Stimulated activated CD8-positive, alpha-beta memory T cell treated with anti-CD3 and anti-CD28 coated beads, Interleukin-4, amount 100 ng/mL, for 48 hours (primary cell): ENCODE measurements around the gene CFAP157.

Experiments used
- DNase-seq: peaks from one replicate; pipeline ENCODE4 v3.0.0-alpha.2; 2020

The CFAP157 gene

DNA sequence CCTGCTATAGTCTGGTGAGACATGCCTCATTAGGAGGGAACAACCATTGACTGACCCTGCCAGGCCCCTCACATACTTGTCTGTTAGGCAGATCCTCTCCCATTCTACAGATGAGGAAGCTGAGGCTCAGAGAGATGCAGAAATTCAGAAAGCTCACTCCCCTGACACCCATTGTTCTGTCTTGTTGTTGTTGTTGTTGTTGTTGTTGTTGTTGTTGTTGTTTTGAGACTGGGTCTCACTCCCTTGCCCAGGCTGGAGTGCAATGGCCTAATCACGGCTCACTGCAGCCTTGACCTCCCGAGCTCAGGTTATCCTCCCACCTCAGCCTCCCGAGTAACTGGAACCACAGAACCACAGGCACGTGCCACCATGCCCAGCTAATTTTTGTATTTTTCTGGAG, 13.1 kb upstream of the CFAP157 start:
- DNase-seq: no peak

DNA sequence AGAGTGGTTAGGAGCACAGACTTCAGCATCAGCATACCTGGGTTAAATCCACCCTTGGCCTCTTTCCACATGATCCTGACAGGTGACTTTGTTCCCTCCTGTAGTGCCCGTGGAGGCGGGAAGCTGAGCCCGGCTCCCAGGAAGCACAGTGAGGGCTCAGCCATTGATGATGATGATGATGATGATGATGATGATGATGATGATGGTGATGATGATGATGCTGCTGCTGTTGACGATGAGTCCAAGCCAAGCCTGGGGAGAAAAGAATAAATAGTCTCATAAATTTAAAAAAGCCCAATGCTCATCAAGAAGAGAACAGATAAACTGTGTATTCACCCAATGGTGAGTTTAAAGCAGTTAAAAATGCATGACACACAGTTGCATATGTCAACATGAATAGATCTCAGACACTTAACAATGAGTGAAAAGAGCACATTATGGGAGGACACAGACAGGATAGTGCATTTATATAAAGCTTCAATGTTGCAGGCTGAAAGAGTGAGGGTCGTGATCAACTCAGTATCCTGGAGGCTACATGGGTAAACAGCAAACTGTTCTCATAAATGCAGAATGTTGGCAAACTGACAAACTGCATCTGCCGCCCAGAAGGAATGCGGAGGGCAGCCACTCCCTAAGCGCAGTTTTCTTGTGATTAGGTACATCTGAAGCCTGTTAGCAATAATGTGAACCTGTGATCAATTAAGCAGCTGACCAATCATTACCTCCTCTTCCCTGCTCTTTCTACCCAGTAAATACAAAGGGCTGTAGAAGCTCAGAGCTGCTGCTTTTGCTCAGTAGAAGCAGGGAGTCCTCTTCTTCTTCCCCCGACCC, 11.7 kb upstream of the CFAP157 start:
- DNase-seq: no peak

DNA sequence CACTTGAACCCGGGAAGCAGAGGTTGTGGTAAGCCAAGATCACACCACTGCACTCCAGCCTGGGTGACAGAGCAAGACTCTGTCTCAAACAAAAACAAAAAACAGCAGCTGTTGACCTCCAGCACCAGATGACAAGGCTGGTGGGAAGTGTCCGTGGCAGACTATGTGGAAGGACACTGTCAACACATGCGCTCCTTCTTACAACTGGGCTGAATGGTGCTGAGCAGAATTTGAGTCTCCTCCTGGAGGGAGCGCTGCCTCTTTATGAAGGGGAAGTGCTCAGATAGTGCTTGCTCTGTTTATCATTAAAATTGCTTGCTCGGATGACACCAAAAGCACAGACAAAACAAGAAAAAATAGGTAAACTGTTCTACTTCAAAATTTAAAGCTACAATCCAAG, 9.2 kb upstream of the CFAP157 start:
- DNase-seq: no peak

DNA sequence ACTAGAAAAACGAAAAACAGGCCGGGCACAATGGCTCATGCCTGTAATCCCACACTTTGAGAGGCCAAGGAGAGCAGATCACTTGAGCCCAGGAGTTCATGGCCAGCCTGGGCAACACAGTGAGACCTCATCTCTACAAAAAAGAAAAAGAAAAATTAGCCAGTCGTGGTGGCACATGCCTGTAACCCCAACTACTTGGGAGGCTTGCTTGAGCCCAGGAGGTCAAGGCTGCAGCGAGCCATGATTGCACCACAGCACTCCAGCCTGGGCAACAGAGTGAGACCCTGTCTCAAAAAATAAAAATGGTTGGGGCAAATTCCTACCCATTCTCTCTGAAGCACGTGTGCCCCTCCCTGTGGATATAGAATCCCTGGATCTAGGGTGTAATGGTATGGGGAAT, 8.4 kb upstream of the CFAP157 start:
- DNase-seq: no peak

DNA sequence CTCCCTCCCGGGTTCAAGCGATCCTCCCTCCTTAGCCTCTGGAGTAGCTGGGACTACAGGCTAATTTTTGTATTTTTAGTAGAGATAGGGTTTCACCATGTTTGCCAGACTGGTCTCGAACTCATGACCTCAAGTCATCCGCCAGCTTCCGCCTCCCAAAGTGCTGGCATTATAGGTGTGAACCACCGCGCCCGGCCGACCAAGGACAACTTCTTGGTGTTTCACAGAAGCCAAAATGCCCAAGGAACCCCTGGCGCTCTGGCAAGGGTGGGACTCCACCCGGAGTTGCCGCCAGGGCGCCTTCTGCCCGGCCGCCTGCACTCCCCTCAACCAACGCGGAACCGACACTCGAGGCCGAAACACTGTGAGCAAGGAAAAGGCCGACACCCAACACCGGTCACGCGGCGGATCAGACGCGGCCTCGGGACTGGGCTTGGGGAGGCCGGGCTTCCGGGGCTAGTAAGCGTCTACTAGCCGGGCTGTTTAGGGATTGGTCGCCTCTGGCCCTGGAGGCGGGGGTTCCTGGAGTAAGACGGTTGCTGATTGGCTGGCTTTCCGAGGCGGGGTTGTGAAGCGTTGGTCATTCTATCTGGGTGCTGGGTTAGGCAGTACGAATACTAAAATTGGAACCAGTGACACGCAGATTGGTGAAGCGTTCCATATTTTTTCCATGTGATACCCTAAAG, 7.7 kb upstream of the CFAP157 start:
- peak; percentile 91 for DNase-seq

DNA sequence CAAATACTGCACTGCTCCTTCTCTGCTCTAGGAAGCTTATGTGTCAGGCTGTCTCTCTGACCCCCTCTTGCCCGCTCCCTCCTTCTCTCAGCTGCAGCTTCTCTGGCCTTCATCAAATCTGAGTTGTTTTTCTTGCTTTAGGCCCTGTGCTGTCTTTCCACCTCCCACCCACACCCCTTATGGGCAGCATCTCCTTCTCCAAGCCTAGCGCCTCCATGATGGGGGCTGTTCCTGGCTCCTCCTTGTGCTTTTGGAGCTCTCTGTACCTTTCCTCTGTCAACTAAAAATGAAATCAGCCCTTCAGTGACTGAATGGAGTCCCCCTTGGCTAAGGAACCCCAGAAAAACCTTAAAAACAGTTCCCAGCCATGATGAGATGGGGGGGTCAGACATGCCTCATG, 6.6 kb upstream of the CFAP157 start:
- DNase-seq: no peak

DNA sequence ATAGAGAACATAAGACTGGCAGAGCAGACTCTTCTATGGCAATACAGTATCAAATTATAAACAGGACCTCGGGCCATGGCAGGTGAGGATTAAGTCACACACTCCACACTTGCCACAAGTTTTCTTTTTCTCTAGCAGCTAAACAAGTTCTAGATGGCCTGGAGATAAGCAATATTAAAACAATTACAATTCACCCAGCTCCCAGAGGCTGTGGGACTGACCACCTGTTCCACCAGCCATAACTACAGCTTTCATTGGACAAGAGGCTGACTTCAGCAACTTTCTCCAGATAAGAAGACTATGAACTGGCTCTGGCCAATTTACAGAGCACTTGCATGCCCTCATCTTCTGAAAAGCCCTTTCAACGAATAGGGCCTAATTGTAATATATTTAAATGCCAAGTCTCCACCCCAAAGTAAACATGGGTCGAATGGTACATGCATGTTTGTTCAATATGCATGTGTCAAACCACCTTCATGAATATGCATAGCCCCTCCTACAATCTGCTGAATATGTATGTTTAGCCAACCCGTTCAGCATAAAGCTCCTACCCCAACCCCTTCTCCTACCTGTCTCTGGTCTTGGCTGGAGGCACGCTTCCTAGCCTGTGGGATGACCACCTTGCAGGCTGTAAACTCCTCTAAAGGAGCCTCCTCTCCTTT, 6.1 kb upstream of the CFAP157 start:
- no peak for DNase-seq

DNA sequence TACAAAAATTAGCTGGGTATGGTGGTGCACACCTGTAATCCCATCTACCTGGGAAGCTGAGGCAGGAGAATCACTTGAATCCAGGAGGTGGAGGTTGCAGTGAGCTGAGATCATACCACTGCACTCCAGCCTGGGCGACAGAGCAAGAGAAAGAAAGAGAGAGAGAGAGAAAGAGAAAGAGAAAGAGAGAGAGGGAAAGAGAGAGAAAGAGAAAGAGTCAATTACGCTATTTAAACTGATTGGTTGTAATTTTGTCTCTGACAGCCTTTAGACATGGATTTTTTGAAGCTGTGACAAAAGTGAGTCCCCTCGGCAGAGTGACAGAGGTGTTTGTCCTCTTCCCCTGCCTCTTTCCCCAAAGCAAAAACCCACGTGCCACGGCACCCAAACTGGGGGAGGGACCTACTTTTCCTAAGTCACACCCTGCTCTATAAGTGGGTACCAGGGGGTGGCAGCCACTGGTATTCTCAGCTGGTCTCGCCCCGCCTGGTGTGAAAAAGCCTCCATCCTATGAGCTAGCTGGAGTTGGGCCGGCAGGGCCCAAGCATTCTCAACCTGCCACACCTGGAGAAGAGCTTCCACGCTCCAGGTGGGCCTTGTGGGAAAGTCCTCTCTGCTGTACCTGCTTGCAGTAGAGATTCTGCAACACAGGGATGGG, 3.4 kb upstream of the CFAP157 start:
- DNase-seq: no peak

DNA sequence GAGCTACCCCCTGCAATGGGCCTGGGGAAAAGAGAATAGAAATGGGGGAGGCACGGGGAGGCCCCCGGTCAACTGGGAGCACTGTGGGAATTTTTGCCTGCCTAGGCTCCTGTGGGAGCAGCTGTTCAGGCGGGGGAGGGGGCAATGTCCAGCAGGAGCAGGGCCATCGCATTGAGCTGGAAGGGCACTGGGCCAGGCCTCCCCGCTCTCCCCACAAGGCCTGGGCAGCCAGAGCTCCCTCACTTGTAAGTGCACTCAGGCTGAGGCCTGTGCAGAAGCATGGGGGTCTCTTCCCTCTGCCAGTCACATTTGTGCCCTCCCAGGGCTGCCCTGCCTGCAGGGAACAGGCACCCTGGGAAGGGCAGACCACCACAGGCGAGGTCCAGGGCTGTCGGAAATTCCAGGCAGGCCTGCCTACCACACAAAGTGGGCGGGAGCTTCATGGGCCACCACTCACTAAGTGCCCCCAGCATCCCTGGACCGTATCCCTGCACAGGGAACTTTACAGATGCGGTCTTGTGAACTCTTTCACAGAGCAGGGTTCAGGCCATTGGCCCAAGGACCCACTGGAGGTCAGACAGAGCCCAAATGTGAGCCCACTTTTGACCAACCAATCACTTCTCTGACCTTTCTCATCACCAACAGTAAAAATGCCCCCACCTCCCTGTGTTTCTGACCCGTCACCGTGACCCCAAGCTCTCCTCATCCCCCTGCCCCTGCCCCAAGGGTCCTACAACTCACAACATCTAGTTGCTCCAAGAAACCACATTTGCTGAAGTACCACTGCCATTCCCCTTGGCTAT, 1.0 kb upstream of the CFAP157 start:
- no peak for DNase-seq

DNA sequence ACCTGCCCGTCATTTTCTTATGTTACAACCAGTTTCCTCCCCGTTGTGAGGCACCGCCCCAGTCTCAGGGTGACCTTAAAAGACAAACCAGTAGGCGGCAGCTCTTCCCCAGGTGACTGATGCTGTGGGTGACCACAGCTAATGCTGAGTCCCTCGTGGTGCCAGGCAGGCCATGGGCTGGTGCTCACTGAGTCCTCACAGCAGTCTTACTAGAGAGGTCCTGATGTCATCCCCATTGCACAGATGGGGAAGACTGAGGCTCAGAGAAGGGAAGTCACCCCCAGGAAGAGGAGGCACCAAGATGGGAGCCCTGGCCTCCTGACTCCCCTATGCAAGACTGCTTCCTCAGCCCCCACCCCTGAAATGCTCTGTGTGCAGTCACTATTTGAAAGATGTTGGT, 978 bp downstream of the CFAP157 start:
- DNase-seq: peak; percentile 50

DNA sequence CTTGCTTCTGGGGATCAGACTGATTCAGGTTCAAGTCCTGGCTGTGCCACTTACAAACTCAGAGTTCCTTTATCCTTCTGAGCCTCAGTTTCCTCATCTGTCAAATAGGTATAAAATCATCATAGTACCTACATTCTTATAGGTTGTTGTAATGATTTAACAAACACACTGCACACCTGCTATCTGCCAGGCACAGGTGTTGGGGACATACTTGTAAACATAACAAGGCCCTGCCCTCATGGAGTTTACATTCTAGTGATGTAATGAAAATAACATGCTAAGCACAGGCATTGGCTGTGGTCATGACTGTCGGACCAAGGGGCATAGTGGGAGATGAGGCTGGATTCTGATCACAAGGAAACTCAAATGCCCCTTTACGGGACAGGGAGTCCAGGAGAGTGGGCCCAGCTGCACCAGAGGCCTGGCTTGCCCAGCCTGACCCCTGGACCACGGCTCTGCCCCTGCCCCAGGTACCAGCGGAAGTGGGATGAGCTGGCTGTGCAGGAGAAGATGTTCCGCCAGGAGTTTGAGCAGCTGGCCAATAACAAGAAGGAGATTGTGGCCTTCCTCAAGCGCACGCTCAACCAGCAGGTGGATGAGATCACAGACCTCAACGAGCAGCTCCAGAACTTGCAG, 2.3 kb downstream of the CFAP157 start:
- DNase-seq: no peak

DNA sequence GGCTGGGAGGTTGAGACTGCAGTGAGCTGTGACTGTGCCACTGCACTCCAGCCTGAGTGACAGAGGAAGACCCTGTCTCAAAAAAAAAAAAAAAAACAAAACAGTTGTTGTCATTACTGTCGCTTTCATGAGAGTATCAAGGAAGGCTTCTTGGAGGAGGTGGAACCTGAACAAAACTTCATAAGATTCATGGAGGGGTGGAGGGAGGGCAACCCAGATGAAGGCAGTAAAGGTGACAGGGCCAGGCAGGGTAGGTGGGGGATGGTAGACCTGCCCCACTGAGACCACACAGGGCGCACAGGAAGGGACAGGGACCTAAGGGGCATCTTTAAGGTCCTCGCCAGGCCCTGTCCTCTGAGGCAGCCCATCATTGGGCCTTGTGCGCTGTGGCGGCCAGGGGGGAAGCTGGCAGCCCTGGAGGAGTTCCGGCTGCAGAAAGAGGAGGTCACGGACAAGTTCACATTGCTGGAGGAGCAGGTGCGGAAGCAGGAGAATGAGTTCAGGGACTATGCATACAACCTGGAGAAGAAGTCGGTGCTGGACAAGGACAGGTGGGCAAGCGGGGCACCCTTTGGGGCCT, 3.5 kb downstream of the CFAP157 start:
- no peak for DNase-seq

DNA sequence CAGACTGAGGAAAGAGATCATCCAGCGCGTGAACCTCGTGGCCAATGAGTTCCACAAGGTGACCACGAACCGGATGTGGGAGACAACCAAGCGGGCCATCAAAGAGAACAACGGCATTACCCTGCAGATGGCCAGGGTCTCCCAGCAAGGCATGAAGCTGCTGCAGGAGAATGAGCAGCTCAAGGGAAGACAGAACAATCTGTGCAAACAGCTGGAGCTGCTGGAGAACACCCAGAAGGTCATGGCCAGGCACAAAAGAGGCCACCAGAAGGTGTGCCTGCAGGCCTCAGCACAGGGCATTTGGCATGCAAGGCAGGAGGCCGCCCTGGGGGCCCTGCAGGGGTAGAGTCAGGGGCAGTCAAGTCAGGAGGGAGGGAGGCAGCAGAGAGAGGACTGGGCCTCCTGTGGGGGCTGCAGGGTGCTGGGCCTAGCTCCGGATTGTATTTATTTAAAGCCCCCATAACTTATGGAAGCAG, 4.5 kb downstream of the CFAP157 start:
- DNase-seq: no peak

DNA sequence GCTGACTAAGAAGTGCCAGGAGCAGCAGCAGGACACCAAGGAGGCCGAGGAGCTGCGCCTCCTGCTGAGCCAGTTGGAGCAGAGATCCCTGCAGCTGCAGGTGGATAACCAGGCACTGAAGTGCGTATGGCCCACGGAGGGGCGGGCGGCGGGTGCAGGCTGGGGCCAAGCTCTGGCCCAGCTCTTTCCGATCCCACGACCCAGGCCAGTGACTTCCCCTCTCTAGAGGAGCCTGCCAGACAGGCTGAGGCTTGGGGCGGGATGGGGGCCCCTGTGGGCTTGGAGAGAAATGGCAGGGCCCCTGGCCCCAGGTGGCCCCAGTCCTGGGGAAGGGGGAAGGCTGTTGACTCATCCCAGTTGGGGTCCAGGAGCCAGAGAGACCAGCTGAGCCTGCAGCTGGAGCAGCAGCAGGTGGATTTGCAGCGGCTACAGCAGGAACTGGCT, 5.1 kb downstream of the CFAP157 start:
- no peak for DNase-seq

DNA sequence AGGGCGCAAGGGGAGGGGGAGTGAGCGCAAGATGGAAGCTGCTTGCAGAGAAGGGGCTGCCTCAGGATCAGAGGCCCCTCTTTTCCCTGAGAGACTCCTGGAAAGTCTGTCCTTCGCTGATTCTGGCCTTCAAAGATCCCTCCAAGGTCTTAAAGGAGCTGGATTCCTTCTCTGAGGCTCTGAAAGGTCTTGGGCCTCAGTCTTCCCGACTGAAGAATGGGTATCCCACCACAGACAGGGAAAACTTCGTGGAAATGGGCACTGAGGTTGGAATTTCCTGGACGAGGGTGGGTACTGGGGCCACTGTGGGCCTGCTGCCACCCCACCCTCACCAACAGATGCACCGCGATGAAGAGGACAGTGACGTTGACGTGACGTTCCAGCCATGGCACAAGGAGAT, 5.6 kb downstream of the CFAP157 start:
- DNase-seq: no peak

DNA sequence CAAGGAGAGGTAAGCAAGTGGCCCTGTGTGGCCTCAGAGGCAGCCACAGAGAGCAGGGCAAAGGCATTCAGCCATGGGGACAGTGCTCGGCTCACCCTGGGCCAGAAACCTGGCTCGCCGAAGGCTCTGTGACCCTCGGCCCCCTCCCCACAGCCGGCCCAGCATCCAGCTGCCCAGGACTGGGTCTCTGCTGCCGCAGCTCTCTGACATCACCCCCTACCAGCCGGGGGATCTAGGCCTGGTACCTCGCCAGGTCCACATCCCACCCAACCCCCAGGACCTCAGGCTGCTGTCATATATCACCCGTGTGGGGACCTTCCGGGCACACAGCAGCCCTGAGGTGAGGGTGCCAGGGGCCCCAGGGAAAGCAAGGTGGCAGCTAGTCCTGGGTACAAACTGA, 6.1 kb downstream of the CFAP157 start:
- no peak for DNase-seq

DNA sequence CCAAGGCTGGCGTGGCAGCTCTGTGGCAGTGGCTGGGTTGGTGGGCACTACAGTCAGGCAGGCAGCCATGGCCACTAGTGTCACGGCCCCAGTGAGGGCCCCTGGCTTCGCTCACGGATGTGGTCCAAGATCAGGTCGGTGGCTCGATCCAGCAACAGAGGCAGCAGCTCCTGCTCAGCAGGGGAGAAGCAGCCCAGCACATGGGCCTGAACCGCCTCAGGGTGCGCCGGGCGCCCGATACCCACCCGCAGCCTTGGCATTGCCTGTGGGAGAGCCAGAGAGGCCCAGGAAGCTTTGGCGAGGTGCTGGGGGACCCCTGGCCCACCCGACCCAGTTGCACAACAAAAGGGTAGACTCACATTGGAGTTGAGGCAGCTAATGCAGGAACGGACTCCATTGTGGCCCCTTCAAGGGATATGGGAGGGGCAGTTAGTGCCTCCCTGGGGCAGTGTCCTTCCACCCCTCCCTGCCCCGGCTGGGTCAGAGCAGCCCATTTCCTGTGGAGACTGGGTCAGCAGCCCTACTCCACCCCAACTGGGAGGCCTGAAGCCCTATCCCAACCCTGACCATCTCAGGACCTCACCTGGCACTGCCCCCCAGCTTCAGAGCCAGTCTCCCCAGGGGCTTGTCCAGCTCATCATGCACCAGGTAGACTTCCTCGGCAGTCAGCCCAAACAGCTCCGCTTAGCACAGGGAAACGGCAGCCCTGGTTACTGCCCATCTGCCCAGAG, 7.4 kb downstream of the CFAP157 start:
- DNase-seq: no peak

DNA sequence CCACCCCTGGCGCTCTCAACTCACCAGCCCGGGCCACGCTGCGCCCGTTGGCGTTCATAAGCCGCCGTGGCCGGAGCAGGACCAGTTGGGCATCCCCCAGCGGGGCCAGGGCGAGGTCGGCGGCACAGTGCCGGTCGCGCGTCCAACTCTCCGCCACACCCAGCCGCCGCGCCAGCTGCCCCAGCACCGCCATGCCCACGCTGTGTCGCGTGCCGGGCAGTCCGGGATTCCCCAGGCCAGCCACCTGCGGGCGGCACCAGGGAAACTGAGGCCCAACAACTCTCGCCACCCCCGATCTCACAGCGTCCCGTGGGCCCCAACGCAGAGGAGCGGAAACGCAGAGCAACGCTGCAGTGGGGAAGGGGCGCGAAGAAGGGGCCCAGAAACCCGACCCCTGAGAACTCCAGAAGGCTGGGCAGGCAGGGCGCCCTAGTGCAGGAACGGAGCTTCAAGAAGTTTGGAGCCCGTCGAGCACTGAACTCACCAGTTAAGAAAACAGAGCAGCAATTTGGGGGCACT, 8.2 kb downstream of the CFAP157 start:
- peak; percentile 34 for DNase-seq

DNA sequence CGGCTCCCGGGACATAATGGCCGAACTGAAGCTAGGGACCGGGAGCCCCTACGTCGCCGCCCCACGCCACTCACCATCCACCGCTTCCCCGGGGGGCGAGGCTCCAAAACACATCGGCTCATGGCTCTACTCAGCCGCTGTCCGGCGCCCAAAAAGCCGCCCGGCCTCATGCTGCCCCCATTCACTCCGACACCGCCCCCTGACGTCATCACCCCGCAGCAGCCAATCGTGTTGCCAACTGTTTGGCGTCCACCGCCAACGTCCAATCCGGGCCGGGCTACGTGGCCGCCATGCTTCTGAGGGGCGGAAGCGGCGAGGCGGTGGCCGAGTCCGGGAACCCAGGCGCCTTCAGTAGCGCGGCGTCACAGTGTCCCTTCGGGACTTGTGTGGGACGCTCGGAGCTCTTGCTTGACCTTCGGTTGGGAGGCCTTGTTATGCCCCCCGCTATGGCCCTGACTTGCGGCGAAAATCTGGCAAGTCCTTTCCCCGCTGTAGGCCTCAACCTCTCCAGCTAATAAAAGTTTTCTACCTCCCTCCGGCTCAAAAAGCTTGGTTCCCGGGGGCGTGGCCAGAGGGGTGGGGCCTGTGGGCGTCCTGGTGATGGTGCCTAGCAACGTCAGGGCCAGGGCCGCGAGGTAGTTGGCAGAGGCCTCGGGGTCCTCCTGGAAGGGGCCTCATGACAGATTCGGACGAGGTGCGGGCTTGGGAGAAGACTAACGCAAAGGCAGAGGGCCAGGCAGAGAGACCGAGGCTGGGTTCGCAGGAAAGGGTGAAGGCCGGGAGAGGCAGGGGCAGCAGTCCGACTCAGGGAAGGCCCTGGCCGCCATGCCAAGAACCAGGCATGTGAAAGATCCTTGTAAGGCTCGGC, 8.9 kb downstream of the CFAP157 start, which contains the start of the genes PTRH1 and TTC16:
Gene PTRH1, minus strand, starts transcription at position 194 of the 868 bp plus-strand sequence. Its CDS starts 24 bp downstream, at position 170.
Gene TTC16, plus strand, starts transcription at position 610 of the 868 bp plus-strand sequence. Its CDS starts 67 bp downstream, at position 677.
- peak; percentile 99 for DNase-seq
